Stomach smooth muscle (tissue), 2 donors: ENCODE results near the gene CBX5.
"Not testable (repeated sequence)": the region's sequence is repeated elsewhere in the genome, so short reads cannot be mapped to it uniquely, and the experiment has no call there.

Source experiments
- H3K27ac ChIP-seq: one replicate; pipeline ENCODE4 v1.7.0; 2013; ENCODE audit warnings: mild to moderate bottlenecking, low read length, inconsistent platforms
- H3K27me3 ChIP-seq, 2 donors: one replicate each; pipeline ENCODE4 v1.7.0; 2013; ENCODE audit warnings: low read length in 2 of 2; ENCODE audit not compliant: insufficient read depth in 2 of 2, control insufficient read depth in 1 of 2
- H3K36me3 ChIP-seq, 2 donors: one replicate each; pipeline ENCODE4 v1.7.0; 2013; ENCODE audit warnings: low read length in 2 of 2; ENCODE audit not compliant: control insufficient read depth in 2 of 2, insufficient read depth in 2 of 2
- H3K4me1 ChIP-seq: one replicate; pipeline ENCODE4 v1.7.0; 2013; ENCODE audit warnings: low read length; ENCODE audit not compliant: control insufficient read depth, insufficient read depth
- H3K4me3 ChIP-seq, 2 donors: one replicate each; pipeline ENCODE4 v1.7.0; 2013; ENCODE audit warnings: low read length in 2 of 2
- H3K9ac ChIP-seq, 2 donors: one replicate each; pipeline ENCODE4 v1.7.0; 2013; ENCODE audit warnings: low read length in 2 of 2, mild to moderate bottlenecking in 1 of 2
- H3K9me3 ChIP-seq, 2 donors: one replicate each; pipeline ENCODE4 v1.7.0; 2013; ENCODE audit warnings: low read length in 2 of 2; ENCODE audit not compliant: control insufficient read depth in 2 of 2
- donor health status: healthy.
- donor health status: Pancreatic carcinoma.

The CBX5 gene

GRCh38 chr12:54239620-54240019, 40.3 kb downstream of the CBX5 start:
- no peak overlapping the region for H3K27ac ChIP-seq
- no peaks in the 10 kb centered on the region for H3K4me1 ChIP-seq
- H3K9ac ChIP-seq = no peak overlapping the region
- H3K36me3 ChIP-seq = peaks cover 20 to 21% of the 10 kb centered on the region in 2 donors
- H3K27me3 ChIP-seq = no peaks in the 10 kb centered on the region
- no peak overlapping the region for H3K4me3 ChIP-seq
- H3K9me3 ChIP-seq = no peaks in the 10 kb centered on the region

- no peaks in the 10 kb centered on the region for H3K9me3 ChIP-seq
- H3K27ac ChIP-seq = no peak overlapping the region
- H3K36me3 ChIP-seq = peaks cover 19 to 20% of the 10 kb centered on the region in 2 donors
- no peak overlapping the region for H3K9ac ChIP-seq
- no peaks in the 10 kb centered on the region for H3K27me3 ChIP-seq
- H3K4me3 ChIP-seq = no peak overlapping the region
- H3K4me1 ChIP-seq = no peaks in the 10 kb centered on the region
These were observed 41.4 kb downstream of the CBX5 start for GRCh38 chr12:54238531-54238930.

- H3K9ac ChIP-seq = no peak overlapping the region
- peaks cover 13% of the 10 kb centered on the region for H3K4me1 ChIP-seq
- H3K9me3 ChIP-seq = no peaks in the 10 kb centered on the region
- peaks cover 3 to 6% of the 10 kb centered on the region in 2 donors for H3K36me3 ChIP-seq
- H3K27me3 ChIP-seq = no peaks in the 10 kb centered on the region
- H3K27ac ChIP-seq = no peak overlapping the region
- H3K4me3 ChIP-seq = no peak overlapping the region
These were observed 47.1 kb downstream of the CBX5 start for GRCh38 chr12:54232790-54233189.

- H3K9ac ChIP-seq, H3K27me3 ChIP-seq, H3K27ac ChIP-seq, H3K36me3 ChIP-seq, H3K9me3 ChIP-seq, H3K4me3 ChIP-seq: not testable (repeated sequence)
- H3K4me1 ChIP-seq = peaks cover 15% of the 10 kb centered on the region
These were observed 48.7 kb downstream of the CBX5 start for GRCh38 chr12:54231269-54231668.

- Histone ChIP-seq H3K4me3 (no peak overlapping the region), H3K36me3 (no peaks in the 10 kb centered on the region), H3K27ac (no peak overlapping the region), H3K9ac (no peak overlapping the region), H3K9me3 (no peaks in the 10 kb centered on the region), H3K4me1 (peaks cover 15% of the 10 kb centered on the region), H3K27me3 (no peaks in the 10 kb centered on the region)
These were observed 49.4 kb downstream of the CBX5 start for GRCh38 chr12:54230555-54230954.

GRCh38 chr12:54229624-54230212, 50.2 kb downstream of the CBX5 start:
- no peaks in the 10 kb centered on the region for H3K36me3 ChIP-seq
- H3K9me3 ChIP-seq = no peaks in the 10 kb centered on the region
- peaks cover 15% of the 10 kb centered on the region for H3K4me1 ChIP-seq
- no peaks in the 10 kb centered on the region for H3K27me3 ChIP-seq
- H3K4me3 ChIP-seq = no peak overlapping the region
- H3K27ac ChIP-seq = peak overlapping the region; percentile 46
- H3K9ac ChIP-seq = peak overlapping the region in 1 of 2 donors; percentile 21

- H3K36me3 ChIP-seq = no peaks in the 10 kb centered on the region
- peaks cover 15% of the 10 kb centered on the region for H3K4me1 ChIP-seq
- no peak overlapping the region for H3K9ac ChIP-seq
- H3K9me3 ChIP-seq = no peaks in the 10 kb centered on the region
- H3K27me3 ChIP-seq = no peaks in the 10 kb centered on the region
- no peak overlapping the region for H3K27ac ChIP-seq
- no peak overlapping the region for H3K4me3 ChIP-seq
These were observed 51.5 kb downstream of the CBX5 start for GRCh38 chr12:54228471-54228870.

- not testable (repeated sequence) for H3K27me3 ChIP-seq, H3K27ac ChIP-seq, H3K36me3 ChIP-seq, H3K9me3 ChIP-seq, H3K4me3 ChIP-seq, H3K9ac ChIP-seq
- H3K4me1 ChIP-seq = peaks cover 15% of the 10 kb centered on the region
These were observed 52.0 kb downstream of the CBX5 start for GRCh38 chr12:54227927-54228326.

GRCh38 chr12:54227376-54227775, 52.5 kb downstream of the CBX5 start:
- no peaks in the 10 kb centered on the region for H3K27me3 ChIP-seq
- H3K9ac ChIP-seq = no peak overlapping the region
- H3K4me3 ChIP-seq = no peak overlapping the region
- no peaks in the 10 kb centered on the region for H3K36me3 ChIP-seq
- H3K27ac ChIP-seq = no peak overlapping the region
- peaks cover 15% of the 10 kb centered on the region for H3K4me1 ChIP-seq
- no peaks in the 10 kb centered on the region for H3K9me3 ChIP-seq

- no peak overlapping the region for H3K27ac ChIP-seq
- H3K9ac ChIP-seq = no peak overlapping the region
- no peaks in the 10 kb centered on the region for H3K36me3 ChIP-seq
- peaks cover 0 to 2% of the 10 kb centered on the region in 2 donors for H3K27me3 ChIP-seq
- H3K4me3 ChIP-seq = no peak overlapping the region
- H3K9me3 ChIP-seq = no peaks in the 10 kb centered on the region
- peaks cover 15% of the 10 kb centered on the region for H3K4me1 ChIP-seq
These were observed 54.3 kb downstream of the CBX5 start for GRCh38 chr12:54225666-54226065.

- H3K9me3 ChIP-seq = no peaks in the 10 kb centered on the region
- H3K9ac ChIP-seq = no peak overlapping the region
- H3K36me3 ChIP-seq = no peaks in the 10 kb centered on the region
- no peak overlapping the region for H3K4me3 ChIP-seq
- H3K27me3 ChIP-seq = peaks cover 9 to 15% of the 10 kb centered on the region in 2 donors
- peaks cover 10% of the 10 kb centered on the region for H3K4me1 ChIP-seq
- no peak overlapping the region for H3K27ac ChIP-seq
These were observed 57.3 kb downstream of the CBX5 start for GRCh38 chr12:54222609-54223008.
